ENCODE results near the gene MRPS18A. TPM values are rescaled to one million over a fixed set of nuclear protein-coding genes. Genes with fewer than 3 reads are reported as not detected.

Gene MRPS18A
- total and polyA plus RNA-seq, 2 of the 8 experiments (the other 6 are each of a cell fraction or from before 2014, with no cell fraction given), result 48.3 to 121 TPM

DNA sequence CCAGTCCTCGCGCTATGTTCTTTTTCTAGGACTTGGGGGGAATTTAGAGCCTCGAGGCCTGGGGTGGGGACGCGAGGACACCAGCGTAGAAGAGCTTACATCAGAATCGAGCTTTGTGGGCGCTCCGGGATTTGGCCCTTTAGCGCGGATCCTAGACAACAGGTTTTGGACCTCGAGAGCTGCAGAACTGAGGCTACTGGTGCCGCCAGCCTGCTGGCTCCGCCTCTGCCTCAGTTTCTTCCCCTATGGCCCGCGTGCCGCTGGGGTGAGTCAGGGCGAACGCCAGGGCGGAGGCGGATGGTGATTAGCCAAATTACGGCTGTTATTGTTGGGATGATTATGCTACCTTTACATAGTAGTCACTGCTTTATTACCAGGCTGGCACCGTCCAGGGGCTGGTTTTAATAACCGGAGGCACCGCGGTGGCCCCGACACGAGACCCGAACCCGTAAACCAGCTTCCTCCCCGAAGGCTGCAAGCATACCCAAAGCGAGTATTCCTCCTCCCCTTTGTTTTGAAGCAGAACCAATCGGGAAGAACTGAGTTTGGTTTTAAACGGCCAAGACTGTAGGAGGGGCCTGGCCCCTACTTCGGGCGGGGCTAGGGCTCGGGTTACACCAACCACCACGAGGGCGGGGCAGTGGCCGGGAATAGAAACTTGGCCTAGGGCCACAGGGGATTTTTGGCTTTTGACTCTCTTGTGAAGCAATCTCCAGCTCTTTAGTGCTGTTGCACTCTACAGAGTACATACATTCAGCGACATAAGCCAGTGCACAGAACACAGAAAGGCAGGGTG, 57.9 kb downstream of the MRPS18A start (continued):
- TF ChIP-seq CHD2 (IDR thresholded peaks at IDR 0.05; ENCODE audit: low read length), result no peak; the same call in 1 of the 2 replicates
- no peak for TF ChIP-seq RNF2 (IDR thresholded peaks at IDR 0.05; ENCODE audit: borderline replicate concordance, low read depth, low read length, missing control alignments, poor library complexity, severe bottlenecking)
- TF ChIP-seq PHF8 (conservative IDR thresholded peaks at IDR 0.05; ENCODE audit: low read depth, low read length), result peak; percentile 59; the same call in 1 of the 2 replicates
- TF ChIP-seq SP4 (IDR thresholded peaks at IDR 0.05; ENCODE audit: low read length), result no peak; the same call in 1 of the 2 replicates
- no peak for TF ChIP-seq TAF7 (optimal IDR thresholded peaks at IDR 0.05; ENCODE audit: borderline replicate concordance, low read depth, low read length)
- TF ChIP-seq SIN3A (conservative IDR thresholded peaks at IDR 0.05 in 1 of 2, IDR thresholded peaks at IDR 0.05 in 1 of 2; ENCODE audit: low read depth in 1 of 2, low read length in 2 of 2), result 0 out of 4 replicates have a peak, but pooled peaks of 1 of the 2 experiments have one; percentile 10
- TF ChIP-seq SIX5 (IDR thresholded peaks at IDR 0.05; ENCODE audit: low read depth, low read length), result peak; percentile 39
- TF ChIP-seq ZNF274 (IDR thresholded peaks at IDR 0.05; ENCODE audit: borderline replicate concordance, extremely low read depth, low read length), result no peak
- no peak for TF ChIP-seq SAP30 (IDR thresholded peaks at IDR 0.05; ENCODE audit: insufficient read depth, insufficient replicate concordance, low read length)
- TF ChIP-seq TEAD4 (IDR thresholded peaks at IDR 0.05; ENCODE audit: low read depth, low read length), result no peak
- TF ChIP-seq, protein P1, sequence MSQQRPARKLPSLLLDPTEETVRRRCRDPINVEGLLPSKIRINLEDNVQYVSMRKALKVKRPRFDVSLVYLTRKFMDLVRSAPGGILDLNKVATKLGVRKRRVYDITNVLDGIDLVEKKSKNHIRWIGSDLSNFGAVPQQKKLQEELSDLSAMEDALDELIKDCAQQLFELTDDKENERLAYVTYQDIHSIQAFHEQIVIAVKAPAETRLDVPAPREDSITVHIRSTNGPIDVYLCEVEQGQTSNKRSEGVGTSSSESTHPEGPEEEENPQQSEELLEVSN (IDR thresholded peaks at IDR 0.05), result peak; percentile 94
- TF ChIP-seq CEBPB (IDR thresholded peaks at IDR 0.05; ENCODE audit: low read depth, low read length), result peak; percentile 64
- TF ChIP-seq FOSL1 (IDR thresholded peaks at IDR 0.05; ENCODE audit: insufficient read depth, low read depth, low read length), result no peak
- no peak for TF ChIP-seq RAD21 (IDR thresholded peaks at IDR 0.05 in 1 of 2, conservative IDR thresholded peaks at IDR 0.05 in 1 of 2; ENCODE audit: low read depth in 2 of 2, low read length in 2 of 2)
- TF ChIP-seq CTBP2 (IDR thresholded peaks at IDR 0.05; ENCODE audit: borderline replicate concordance, insufficient read depth, insufficient read length, low read length), result no peak
- TF ChIP-seq SP2 (IDR thresholded peaks at IDR 0.05; ENCODE audit: low read length), result no peak
- TF ChIP-seq JUN (IDR thresholded peaks at IDR 0.05; ENCODE audit: low read depth, low read length), result no peak
- no peak for TF ChIP-seq KDM5A (IDR thresholded peaks at IDR 0.05; ENCODE audit: low read length)
- TF ChIP-seq JUND (IDR thresholded peaks at IDR 0.05; ENCODE audit: low read length), result no peak; the same call in none of the 2 replicates
- 0 out of 2 replicates have a peak, but pooled peaks have one; percentile 4 for TF ChIP-seq MAFK (IDR thresholded peaks at IDR 0.05; ENCODE audit: low read depth, low read length)
- no peak for TF ChIP-seq EP300 (IDR thresholded peaks at IDR 0.05; ENCODE audit: borderline replicate concordance in 1 of 2, low read depth in 2 of 2, low read length in 2 of 2)
- TF ChIP-seq CBX8 (IDR thresholded peaks at IDR 0.05; ENCODE audit: borderline replicate concordance, low read depth, low read length), result no peak

Data from H1 (cell line).